Stimulated activated CD4-positive, alpha-beta T cell treated with anti-CD3 and anti-CD28 coated beads, Interleukin-4, amount 100 ng/mL, for 24 hours (primary cell): ENCODE data around the gene RINT1.

Experiments used
- DNase-seq: peaks from one replicate; pipeline ENCODE4 v3.0.0-alpha.2; 2020

RINT1 gene

GRCh38 chr7:105600720-105601550 lies 68.9 kb downstream of the RINT1 start:
- DNase-seq: no peak

- DNase-seq: no peak
Measured at GRCh38 chr7:105602325-105603305, 70.6 kb downstream of the RINT1 start.

GRCh38 chr7:105610165-105610930 lies 78.3 kb downstream of the RINT1 start:
- no peak for DNase-seq

- no peak for DNase-seq
Measured at GRCh38 chr7:105611856-105612775, 80.1 kb downstream of the RINT1 start.

GRCh38 chr7:105612806-105613205 lies 80.8 kb downstream of the RINT1 start:
- DNase-seq: no peak

GRCh38 chr7:105613611-105614330 lies 81.8 kb downstream of the RINT1 start:
- no peak for DNase-seq

- no peak for DNase-seq
Measured at GRCh38 chr7:105614341-105614840, 82.4 kb downstream of the RINT1 start.
